ENCODE results near the gene PDSS2.

GRCh38 chr6:107418118-107418517 is 41.2 kb downstream of the PDSS2 start:
- no peak for TF ChIP-seq CTCF (IDR thresholded peaks at IDR 0.05)
- no peak for TF ChIP-seq POLR2A (IDR thresholded peaks at IDR 0.05)

Measured in body of pancreas (tissue), 4 donors.